HEK293 (cell line): Measurements from ENCODE around the gene SLAMF9.

Experiments
- HOXC10 ChIP-seq: sonication (generic); formaldehyde crosslinking; IDR thresholded peaks from 2 replicates; pipeline ENCODE4 v1.8.1; 2023; ENCODE audit warnings: mild to moderate bottlenecking, missing genetic modification reagents
- KLF10 ChIP-seq: fragments of 450-650 bp; IDR thresholded peaks from 2 replicates; pipeline ENCODE4 v1.5.1; 2018; ENCODE audit warnings: missing biosample characterization, mild to moderate bottlenecking, missing genetic modification characterization
- PRDM1 ChIP-seq: fragments of 450-650 bp; formaldehyde crosslinking; IDR thresholded peaks from 2 replicates; pipeline ENCODE4; 2016; ENCODE audit warnings: missing biosample characterization, missing genetic modification characterization
- YY1 ChIP-seq: fragments of 450-650 bp; formaldehyde crosslinking; IDR thresholded peaks from 2 replicates; pipeline ENCODE4 v1.5.1; 2018; ENCODE audit warnings: missing biosample characterization, missing genetic modification characterization
- ZBTB7A ChIP-seq: fragments of 450-650 bp; formaldehyde crosslinking; IDR thresholded peaks from 2 replicates; pipeline ENCODE4 v1.5.1; 2016; ENCODE audit warnings: low read depth, missing biosample characterization, missing genetic modification characterization
- ZNF2 ChIP-seq: fragments of 450-650 bp; formaldehyde crosslinking; IDR thresholded peaks from 2 replicates; pipeline ENCODE4 v1.5.1; 2016; ENCODE audit warnings: missing biosample characterization, missing genetic modification characterization
- ZNF530 ChIP-seq: fragments of 450-650 bp; formaldehyde crosslinking; IDR thresholded peaks from 2 replicates; pipeline ENCODE4 v1.5.1; 2016; ENCODE audit warnings: low read depth, missing biosample characterization, missing genetic modification characterization
- ZNF677 ChIP-seq: fragments of 450-650 bp; IDR thresholded peaks from 2 replicates; pipeline ENCODE4 v1.5.0; 2018; ENCODE audit warnings: missing biosample characterization, mild to moderate bottlenecking, missing genetic modification characterization, moderate library complexity
- ZNF747 ChIP-seq: fragments of 450-650 bp; formaldehyde crosslinking; IDR thresholded peaks from 2 replicates; pipeline ENCODE4 v1.5.1; 2016; ENCODE audit warnings: missing biosample characterization, missing genetic modification characterization
- TF ChIP-seq, protein P1 (sequence below): fragments of 450-650 bp; formaldehyde crosslinking; IDR thresholded peaks from 2 replicates; pipeline ENCODE4 v1.5.1; 2016; ENCODE audit warnings: missing biosample characterization, missing genetic modification characterization
- TF ChIP-seq, protein P2 (sequence below): fragments of 450-650 bp; formaldehyde crosslinking; IDR thresholded peaks from 2 replicates; pipeline ENCODE4 v1.5.1; 2016; ENCODE audit warnings: missing biosample characterization, missing genetic modification characterization, low read depth
- TF ChIP-seq, protein P3 (sequence below): fragments of 450-650 bp; formaldehyde crosslinking; IDR thresholded peaks from 2 replicates; pipeline ENCODE4 v1.5.1; 2017; ENCODE audit warnings: missing biosample characterization, missing genetic modification characterization
- TF ChIP-seq, protein P4 (sequence below): fragments of 450-650 bp; formaldehyde crosslinking; IDR thresholded peaks from 2 replicates; pipeline ENCODE4 v1.5.1; 2016; ENCODE audit warnings: missing biosample characterization, missing genetic modification characterization

GRCh38 chr1:159938905-159939677, 14.9 kb downstream of the SLAMF9 start:
- TF ChIP-seq YY1 (tag by site-specific recombination): no peak
- TF ChIP-seq ZBTB7A: no peak
- TF ChIP-seq HOXC10 (CRISPR knock-in tag): no peak
- TF ChIP-seq, protein P1, sequence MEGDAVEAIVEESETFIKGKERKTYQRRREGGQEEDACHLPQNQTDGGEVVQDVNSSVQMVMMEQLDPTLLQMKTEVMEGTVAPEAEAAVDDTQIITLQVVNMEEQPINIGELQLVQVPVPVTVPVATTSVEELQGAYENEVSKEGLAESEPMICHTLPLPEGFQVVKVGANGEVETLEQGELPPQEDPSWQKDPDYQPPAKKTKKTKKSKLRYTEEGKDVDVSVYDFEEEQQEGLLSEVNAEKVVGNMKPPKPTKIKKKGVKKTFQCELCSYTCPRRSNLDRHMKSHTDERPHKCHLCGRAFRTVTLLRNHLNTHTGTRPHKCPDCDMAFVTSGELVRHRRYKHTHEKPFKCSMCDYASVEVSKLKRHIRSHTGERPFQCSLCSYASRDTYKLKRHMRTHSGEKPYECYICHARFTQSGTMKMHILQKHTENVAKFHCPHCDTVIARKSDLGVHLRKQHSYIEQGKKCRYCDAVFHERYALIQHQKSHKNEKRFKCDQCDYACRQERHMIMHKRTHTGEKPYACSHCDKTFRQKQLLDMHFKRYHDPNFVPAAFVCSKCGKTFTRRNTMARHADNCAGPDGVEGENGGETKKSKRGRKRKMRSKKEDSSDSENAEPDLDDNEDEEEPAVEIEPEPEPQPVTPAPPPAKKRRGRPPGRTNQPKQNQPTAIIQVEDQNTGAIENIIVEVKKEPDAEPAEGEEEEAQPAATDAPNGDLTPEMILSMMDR (tag by site-specific recombination): no peak
- TF ChIP-seq ZNF530 (tag by site-specific recombination): no peak
- no peak for TF ChIP-seq ZNF2 (tag by site-specific recombination)
- TF ChIP-seq, protein P2, sequence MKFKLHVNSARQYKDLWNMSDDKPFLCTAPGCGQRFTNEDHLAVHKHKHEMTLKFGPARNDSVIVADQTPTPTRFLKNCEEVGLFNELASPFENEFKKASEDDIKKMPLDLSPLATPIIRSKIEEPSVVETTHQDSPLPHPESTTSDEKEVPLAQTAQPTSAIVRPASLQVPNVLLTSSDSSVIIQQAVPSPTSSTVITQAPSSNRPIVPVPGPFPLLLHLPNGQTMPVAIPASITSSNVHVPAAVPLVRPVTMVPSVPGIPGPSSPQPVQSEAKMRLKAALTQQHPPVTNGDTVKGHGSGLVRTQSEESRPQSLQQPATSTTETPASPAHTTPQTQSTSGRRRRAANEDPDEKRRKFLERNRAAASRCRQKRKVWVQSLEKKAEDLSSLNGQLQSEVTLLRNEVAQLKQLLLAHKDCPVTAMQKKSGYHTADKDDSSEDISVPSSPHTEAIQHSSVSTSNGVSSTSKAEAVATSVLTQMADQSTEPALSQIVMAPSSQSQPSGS (tag by site-specific recombination): no peak
- no peak for TF ChIP-seq KLF10
- TF ChIP-seq PRDM1 (tag by site-specific recombination): no peak
- no peak for TF ChIP-seq ZNF747 (tag by site-specific recombination)
- TF ChIP-seq, protein P3, sequence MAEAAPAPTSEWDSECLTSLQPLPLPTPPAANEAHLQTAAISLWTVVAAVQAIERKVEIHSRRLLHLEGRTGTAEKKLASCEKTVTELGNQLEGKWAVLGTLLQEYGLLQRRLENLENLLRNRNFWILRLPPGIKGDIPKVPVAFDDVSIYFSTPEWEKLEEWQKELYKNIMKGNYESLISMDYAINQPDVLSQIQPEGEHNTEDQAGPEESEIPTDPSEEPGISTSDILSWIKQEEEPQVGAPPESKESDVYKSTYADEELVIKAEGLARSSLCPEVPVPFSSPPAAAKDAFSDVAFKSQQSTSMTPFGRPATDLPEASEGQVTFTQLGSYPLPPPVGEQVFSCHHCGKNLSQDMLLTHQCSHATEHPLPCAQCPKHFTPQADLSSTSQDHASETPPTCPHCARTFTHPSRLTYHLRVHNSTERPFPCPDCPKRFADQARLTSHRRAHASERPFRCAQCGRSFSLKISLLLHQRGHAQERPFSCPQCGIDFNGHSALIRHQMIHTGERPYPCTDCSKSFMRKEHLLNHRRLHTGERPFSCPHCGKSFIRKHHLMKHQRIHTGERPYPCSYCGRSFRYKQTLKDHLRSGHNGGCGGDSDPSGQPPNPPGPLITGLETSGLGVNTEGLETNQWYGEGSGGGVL: no peak
- TF ChIP-seq, protein P4, sequence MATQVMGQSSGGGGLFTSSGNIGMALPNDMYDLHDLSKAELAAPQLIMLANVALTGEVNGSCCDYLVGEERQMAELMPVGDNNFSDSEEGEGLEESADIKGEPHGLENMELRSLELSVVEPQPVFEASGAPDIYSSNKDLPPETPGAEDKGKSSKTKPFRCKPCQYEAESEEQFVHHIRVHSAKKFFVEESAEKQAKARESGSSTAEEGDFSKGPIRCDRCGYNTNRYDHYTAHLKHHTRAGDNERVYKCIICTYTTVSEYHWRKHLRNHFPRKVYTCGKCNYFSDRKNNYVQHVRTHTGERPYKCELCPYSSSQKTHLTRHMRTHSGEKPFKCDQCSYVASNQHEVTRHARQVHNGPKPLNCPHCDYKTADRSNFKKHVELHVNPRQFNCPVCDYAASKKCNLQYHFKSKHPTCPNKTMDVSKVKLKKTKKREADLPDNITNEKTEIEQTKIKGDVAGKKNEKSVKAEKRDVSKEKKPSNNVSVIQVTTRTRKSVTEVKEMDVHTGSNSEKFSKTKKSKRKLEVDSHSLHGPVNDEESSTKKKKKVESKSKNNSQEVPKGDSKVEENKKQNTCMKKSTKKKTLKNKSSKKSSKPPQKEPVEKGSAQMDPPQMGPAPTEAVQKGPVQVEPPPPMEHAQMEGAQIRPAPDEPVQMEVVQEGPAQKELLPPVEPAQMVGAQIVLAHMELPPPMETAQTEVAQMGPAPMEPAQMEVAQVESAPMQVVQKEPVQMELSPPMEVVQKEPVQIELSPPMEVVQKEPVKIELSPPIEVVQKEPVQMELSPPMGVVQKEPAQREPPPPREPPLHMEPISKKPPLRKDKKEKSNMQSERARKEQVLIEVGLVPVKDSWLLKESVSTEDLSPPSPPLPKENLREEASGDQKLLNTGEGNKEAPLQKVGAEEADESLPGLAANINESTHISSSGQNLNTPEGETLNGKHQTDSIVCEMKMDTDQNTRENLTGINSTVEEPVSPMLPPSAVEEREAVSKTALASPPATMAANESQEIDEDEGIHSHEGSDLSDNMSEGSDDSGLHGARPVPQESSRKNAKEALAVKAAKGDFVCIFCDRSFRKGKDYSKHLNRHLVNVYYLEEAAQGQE (tag by site-specific recombination): no peak
- TF ChIP-seq ZNF677 (tag by site-specific recombination): no peak
